ENCODE data around the gene VSTM4.

GRCh38 chr10:49040601-49041000 is 74.7 kb downstream of the VSTM4 start:
- TF ChIP-seq POLR2A (IDR thresholded peaks at IDR 0.05), result no peak
- TF ChIP-seq CTCF (IDR thresholded peaks at IDR 0.05), result no peak

Data from testis (tissue), 2 donors.